Heart left ventricle (tissue), 13 donors: ENCODE measurements around the gene OCLN.
"Not testable (repeated sequence)": the region's sequence is repeated elsewhere in the genome, so short reads cannot be mapped to it uniquely, and the experiment has no call there.

ENCODE experiments used
- POLR2A ChIP-seq, 2 donors: fragments of 450-650 bp; IDR thresholded peaks; one replicate each; pipeline ENCODE4 v1.6.1; 2017; ENCODE audit warnings: antibody characterized with exemption in 2 of 2, mild to moderate bottlenecking in 2 of 2, moderate library complexity in 2 of 2
- TF ChIP-seq, protein P1 (sequence below), 12 donors: fragments of 200-600 bp; sonication (generic) in 4 of 12; IDR thresholded peaks; one replicate each; pipeline versions ENCODE4 v1.5.0 to v1.8.0; 2018 to 2022; ENCODE audit warnings: antibody characterized with exemption in 12 of 12, mild to moderate bottlenecking in 5 of 12
- donor health status: ischemic (EF 13 %, LVEDD 7.1; RV severe dilation, severe dysfunction).
- donor health status: DM: no; HTN: yes; CAD: no.
- donor health status: DM: no; HTN: no; CAD: no.
- donor health status: ischemic (EF 25% LVEDD 6.9; RV normal size, moderate dysfunction).
- donor health status: ischemic (EF 25% LVEDD 5.7; RV mildly dilated, moderate dysfunction).
- donor health status: ischemic (EF 35%, LVEDD 5.7; RV mildly dilated, moderate dysfunction).
- donor health status: nonischemic (EF 11% LVEDD 7.7; RV severe dilation, severe dysfunction).
- donor health status: DM: yes; HTN: yes; CAD: no.
- donor health status: PGD.
- donor health status: ischemic (EF 29% LVEDD 5.4; RV normal size, mild dysfunction).
- donor health status: nonischemic (EF 23%, LVEDD 6.1; RV moderate dilation, normal function).

DNA sequence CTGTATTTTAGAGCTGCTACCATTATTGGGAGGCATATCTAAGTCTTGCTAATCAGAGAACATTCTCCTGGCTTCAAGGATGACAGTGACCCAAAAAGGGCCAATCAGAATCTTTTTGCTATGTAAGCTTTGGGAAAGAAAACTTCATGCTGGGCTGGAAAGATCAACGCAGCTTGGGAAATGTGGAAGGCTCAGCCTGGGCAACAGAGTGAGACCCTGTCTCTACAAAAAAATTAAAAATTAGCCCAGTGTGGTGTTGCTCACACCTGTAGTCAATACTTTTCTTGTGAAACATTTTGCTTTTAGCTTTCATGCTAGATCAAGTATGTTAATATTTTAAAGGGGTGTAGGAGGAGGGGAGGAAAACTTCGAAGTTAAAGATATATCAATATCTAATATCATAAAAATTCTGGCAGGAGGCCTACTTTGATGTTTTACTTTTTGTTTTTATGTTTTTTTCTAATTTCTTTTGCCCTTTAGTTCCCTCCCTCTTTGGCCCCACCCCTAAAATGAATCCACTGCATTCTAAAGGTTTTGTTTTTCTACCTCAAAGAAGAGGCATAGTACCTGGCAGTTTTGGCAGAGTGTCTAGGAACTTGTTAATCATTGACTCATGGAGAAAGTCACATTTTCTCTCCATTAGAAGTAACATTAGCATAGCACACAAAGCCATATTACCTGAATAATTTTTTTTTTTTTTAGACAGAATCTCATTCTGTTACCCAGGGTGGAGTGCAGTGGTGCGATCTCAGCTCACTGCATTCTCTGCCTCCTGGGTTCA is 50.4 kb downstream of the OCLN start:
- TF ChIP-seq POLR2A (IDR thresholded peaks at IDR 0.05), result not testable (repeated sequence)
- TF ChIP-seq, protein P1, sequence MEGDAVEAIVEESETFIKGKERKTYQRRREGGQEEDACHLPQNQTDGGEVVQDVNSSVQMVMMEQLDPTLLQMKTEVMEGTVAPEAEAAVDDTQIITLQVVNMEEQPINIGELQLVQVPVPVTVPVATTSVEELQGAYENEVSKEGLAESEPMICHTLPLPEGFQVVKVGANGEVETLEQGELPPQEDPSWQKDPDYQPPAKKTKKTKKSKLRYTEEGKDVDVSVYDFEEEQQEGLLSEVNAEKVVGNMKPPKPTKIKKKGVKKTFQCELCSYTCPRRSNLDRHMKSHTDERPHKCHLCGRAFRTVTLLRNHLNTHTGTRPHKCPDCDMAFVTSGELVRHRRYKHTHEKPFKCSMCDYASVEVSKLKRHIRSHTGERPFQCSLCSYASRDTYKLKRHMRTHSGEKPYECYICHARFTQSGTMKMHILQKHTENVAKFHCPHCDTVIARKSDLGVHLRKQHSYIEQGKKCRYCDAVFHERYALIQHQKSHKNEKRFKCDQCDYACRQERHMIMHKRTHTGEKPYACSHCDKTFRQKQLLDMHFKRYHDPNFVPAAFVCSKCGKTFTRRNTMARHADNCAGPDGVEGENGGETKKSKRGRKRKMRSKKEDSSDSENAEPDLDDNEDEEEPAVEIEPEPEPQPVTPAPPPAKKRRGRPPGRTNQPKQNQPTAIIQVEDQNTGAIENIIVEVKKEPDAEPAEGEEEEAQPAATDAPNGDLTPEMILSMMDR (IDR thresholded peaks at IDR 0.05), result not testable (repeated sequence)
